ENCODE data around the gene FUT1.
"Not testable (repeated sequence)": the region's sequence is repeated elsewhere in the genome, so short reads cannot be mapped to it uniquely, and the experiment has no call there.

The FUT1 gene

DNA sequence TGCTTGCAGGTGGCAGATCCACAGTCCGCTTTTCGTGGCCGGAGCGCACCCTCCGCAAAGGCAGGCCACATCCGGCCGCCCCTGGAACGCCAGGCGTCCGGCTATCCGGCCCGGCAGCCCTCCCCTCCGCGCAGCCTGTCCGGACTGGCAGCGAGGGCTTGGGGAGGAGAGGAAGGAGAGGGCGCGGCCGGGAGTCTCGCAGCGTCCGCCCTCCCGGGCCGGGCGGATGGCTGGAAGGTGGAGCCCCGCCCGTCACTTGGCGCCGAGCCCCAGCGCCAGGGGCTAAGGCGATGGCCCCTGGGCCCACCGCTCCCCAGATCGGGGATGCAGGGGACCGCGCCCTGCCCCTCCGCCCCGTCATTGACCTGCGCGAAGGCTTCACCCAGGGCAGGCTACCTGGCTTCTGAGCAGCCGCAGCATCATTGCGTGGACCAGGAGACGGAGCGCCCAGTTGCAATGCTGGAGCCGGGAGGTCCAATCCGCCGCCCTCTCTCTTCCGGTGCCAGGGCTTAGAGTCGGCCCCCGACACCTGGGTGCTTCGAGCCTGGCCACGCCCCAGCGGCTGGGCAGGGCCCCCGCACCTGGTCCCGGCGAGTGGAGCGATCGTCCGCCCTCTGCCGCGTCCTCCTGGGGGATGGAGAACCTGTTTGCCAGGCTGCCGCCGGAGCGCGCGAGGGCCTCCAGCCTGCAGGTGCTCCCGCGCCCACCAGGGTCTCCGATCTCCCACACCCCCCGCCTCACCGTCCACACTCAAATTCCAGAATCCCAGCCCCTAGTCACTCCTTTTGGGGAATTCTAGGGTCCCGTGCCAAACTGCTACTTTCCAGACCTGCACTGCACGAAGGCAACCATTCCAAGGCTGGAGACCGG lies at the start of gene FUT1:
Gene FUT1, minus strand, starts transcription at position 146 of the 870 bp plus-strand sequence. CDS start 1,360 bp downstream, outside the sequence.
- in situ Hi-C loops (cut with HindIII; ENCODE audit: low pct_ligation_motif_present, low pct_unique_long_range_greater_than_20kb, low sequenced_read_pairs): no loop called here
- DNase-seq: peak; percentile 37

DNA sequence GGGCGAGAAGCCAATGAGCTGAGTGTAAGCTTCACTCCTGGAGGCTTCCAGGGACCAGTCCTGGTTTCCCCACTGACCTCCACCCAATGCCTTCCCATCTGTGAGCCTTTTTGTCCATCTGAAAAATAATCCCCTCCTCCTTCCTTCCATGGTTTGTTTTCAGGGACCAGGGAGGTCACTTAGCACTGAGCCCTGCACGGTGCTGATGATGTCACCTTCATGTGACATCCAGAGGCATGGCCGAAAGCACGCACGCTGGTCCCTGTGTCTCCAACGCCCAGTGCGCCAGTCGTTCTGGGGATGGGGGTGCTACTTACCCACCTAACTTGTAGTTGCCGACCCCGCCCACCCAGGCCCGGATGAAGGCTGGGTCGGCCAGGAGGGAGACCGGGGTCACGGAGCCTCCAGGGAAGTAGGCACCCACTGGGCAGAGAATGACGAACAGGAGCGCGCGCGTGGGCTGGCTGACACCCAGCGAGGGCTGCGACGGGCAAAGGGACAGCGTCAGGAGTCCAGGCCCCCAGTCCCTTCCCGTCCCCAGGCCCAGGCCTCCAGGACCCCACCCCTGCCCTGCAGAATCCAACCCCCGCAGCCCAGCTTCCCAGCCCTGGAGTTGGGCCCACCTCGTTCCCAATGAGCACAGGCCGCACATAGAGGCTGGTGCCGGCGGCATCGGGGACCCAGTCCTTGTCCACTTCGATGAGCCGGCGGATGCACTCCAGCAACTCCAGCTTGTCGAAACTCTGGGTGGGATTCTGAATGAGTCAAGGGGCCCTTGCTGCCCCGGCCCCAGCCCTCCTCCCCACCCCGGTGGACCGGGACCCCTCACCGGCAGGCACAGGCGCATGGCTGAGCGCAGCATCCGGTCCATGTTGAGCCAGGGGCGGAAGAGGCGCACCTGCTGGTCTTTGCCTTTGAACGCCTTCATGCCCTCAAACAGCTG lies 47.2 kb upstream of the FUT1 start:
- DNase-seq: no peak
- in situ Hi-C loops (cut with HindIII; ENCODE audit: low pct_ligation_motif_present, low pct_unique_long_range_greater_than_20kb, low sequenced_read_pairs): no loop called here

DNA sequence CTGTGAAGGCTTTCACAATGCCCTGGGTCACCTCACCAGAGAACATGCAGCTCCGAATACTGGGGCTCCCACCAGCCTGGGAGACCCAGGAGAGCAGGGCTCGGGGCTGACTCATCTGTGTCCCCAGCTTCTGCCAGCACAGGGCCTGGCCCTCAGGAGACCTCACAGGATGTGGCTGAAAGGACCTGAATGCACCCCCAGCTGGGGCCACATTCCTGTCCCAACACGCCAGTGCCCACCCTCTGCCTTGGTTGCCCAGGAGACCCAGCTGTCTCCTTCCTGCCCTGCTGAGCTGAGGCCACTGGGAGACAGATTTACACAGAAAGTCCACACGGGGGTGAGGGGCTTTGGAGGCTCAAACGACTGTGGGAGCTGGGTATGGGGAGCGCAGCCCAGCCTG lies 46.5 kb upstream of the FUT1 start:
- DNase-seq: no peak
- in situ Hi-C loops (cut with HindIII; ENCODE audit: low pct_ligation_motif_present, low pct_unique_long_range_greater_than_20kb, low sequenced_read_pairs): no loop called here

DNA sequence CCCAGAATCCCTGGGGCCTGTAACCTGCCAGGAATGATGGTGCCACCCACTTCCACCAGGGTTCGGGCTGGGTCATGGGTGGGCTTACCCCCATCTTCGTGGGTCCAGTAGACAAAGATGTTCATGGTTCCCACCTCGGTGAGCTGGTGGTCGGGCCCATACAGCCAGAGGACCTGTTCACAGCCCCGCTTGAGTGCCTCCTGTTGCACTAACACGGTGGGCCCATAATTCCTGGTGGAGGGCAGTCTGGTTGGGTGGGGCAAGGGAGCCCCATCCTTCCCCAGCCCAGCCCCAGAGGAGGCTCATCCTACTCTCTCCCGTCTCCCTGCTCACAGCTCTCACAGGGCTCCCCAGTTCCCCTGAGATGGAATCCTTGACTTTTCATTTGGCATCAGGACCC lies 44.7 kb upstream of the FUT1 start:
- DNase-seq: no peak
- in situ Hi-C loops (cut with HindIII; ENCODE audit: low pct_ligation_motif_present, low pct_unique_long_range_greater_than_20kb, low sequenced_read_pairs): no loop called here

DNA sequence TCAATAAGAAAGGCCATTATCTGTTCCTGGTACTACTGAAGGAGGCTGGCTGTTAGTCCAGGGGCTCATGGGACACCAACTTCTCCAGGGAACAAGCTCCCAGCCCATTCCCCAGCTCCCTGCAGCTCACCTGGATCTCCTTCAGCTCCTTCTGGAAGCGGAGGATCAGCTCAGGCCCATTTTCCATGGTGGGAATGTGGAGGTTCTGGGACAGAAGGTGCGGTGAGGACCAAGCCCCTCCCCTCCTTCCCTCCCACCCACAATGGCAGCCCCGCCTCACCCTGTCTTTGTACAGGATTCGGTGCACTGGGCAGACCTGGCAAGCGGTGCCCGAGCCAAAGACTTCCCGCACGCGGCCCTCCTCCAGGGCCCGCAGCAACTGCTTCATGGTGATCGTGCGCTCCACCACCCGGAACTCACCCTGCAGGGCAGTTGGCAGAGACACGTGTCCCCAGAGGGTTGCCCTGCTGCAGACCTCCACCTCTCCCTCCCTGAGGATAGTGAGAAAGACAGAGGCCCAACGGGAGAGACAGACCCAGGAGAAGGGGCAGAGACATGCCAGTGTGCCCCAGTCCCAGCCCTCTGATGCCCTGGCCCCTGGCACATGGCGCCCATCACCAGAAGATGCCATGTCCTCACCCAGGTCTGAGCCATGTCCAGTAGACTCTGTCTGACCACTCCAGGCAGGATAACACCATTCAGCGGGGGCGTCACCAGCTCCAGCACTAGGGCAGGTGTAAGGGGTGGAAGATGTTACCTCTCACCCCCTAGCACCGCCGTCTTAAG lies 44.0 kb upstream of the FUT1 start:
- DNase-seq: no peak
- in situ Hi-C loops (cut with HindIII; ENCODE audit: low pct_ligation_motif_present, low pct_unique_long_range_greater_than_20kb, low sequenced_read_pairs): no loop called here

DNA sequence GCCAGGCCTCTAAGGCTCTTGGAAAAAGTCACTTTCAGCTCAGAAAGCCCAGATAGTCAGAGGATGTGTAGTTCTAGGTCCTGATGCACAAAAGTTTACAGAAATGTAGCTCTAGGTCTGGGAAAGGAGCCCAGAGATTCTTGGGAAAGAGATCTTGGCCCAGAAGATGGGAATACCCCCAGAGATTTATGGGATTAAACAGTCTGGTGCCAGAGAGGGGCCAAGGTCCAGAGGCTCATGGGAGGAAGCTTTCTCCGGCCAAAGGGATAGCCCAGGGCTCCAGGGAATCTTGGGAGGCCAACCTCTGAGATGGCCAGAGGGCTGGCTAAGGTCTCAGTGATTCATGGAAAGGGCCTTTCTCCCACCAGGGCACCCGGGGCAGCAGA lies 43.2 kb upstream of the FUT1 start:
- no peak for DNase-seq
- in situ Hi-C loops (cut with HindIII; ENCODE audit: low pct_ligation_motif_present, low pct_unique_long_range_greater_than_20kb, low sequenced_read_pairs): no loop called here

DNA sequence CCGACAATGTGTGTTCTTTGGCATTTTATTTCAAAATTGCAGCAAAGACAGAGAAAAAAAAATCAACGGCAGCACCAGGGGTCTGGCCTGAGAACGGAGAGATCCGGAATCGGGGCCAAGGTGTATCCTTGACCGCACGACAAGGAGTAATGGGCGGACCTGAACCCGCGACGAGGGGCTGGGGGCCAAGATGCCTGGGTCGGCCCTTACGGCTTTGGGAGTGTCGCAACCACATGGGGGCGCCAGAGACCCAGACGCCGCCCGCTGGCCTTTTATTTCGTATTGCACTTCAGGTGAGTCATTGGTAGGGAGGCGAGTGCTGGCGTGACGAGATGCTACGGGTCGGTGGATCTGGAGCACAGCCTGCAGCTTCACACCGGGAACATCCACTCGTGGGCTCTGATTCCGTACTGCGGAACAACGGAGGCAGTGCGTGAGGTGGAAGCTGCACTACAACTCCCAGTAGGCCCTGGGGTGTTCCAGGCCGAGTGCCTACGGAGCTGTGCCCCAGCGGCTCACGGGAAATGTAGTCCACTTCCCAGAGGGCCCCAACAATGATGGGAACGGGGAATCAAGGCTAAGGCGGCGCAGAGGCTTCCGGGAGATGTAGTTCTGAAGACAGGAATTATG lies 42.7 kb upstream of the FUT1 start:
- in situ Hi-C loops (cut with HindIII; ENCODE audit: low pct_ligation_motif_present, low pct_unique_long_range_greater_than_20kb, low sequenced_read_pairs): no loop called here
- peak; percentile 87 for DNase-seq

DNA sequence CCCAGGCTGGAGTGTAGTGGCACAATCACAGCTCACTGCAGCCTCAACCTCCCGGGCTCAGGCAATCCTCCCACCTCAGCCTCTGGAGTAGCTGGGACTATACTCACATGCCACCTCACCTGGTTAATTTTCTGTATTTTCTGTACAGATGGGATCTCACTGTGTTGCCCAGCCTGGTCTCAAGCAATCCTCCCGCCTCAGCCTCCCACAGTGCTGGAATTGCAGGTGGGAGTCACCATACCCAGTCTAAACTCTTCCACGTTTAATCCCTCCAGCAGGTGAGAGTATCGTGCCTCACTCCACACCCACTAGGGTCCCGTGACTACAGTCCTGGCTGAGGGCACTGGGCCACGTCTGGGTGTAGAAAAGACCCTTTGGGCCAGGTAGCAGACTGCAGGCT lies 41.9 kb upstream of the FUT1 start:
- in situ Hi-C loops (cut with HindIII; ENCODE audit: low pct_ligation_motif_present, low pct_unique_long_range_greater_than_20kb, low sequenced_read_pairs): no loop called here
- DNase-seq: no peak

DNA sequence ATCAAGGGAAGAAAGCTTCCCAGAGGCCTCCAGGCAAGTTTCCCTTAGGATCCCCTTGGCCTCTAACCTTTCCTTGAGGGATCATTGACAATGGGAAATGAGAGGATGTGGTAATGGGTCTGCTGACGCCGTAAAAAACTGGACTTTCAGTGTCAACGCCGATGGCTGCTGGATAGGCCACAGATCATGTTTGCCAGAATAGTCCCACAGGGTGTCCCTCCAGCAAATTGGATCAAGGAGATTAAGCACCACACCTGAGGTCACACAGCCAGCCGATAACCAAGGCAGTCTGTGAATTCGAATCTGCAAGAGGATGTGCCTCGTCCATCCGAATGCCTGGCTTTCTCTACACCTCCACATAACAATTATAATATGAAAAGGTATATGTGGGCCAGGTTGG lies 40.8 kb upstream of the FUT1 start:
- in situ Hi-C loops (cut with HindIII; ENCODE audit: low pct_ligation_motif_present, low pct_unique_long_range_greater_than_20kb, low sequenced_read_pairs): no loop called here
- no peak for DNase-seq

DNA sequence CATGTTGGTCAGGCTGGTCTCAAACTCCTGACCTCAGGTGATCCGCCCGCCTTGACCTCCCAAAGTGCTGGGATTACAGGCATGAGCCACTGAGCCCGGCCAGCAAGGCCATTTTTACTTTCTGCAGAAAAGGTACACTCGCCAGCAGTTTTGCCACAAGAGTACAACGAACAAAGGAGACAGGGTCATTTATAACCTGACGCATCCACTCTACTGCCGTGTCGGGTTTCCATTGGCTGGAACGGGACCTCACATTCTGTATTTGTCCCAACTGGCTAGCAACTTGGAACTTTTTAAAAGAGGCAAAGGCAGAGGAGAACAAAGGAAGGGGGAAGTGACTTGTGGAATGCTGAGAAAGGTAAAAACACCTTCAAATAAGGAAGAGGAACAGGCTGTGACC lies 34.9 kb upstream of the FUT1 start:
- in situ Hi-C loops (cut with HindIII; ENCODE audit: low pct_ligation_motif_present, low pct_unique_long_range_greater_than_20kb, low sequenced_read_pairs); DNase-seq: not testable (repeated sequence)

DNA sequence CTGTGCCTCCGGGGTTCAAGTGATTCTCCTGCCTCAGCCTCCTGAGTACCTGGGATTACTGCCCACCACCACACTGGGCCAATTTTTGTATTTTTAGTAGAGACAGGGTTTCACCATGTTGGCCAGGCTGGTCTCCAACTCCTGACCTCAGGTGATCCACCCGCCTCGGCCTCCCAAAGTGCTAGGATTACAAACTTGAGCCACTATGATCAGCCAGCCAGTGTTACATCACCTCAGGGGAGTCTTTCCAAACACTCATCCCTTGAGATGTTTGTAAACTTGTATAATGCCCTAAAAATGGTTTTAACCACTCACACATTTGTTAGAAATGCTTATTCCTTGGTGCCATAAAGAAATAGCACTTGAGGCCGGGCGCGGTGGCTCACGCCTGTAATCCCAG lies 34.0 kb upstream of the FUT1 start:
- DNase-seq; in situ Hi-C loops (cut with HindIII; ENCODE audit: low pct_ligation_motif_present, low pct_unique_long_range_greater_than_20kb, low sequenced_read_pairs): not testable (repeated sequence)

DNA sequence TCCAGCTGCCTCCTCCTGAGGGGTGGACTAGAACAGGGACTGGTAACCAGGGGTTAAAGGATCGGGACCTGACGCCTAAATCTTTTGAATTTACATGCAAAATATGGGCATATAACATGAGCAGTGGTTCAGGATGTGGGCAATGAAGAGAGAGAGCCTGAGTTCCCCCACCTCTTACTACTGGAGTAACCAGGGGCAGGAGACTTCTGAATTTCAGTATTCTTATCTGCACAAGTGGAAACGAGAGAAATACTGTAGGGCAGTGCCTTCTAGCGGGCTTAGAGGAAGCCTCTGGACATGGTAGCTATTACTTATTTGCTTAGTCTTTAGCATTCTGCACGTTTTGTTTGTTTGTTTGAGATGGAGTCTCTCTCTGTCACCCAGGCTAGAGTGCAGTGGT lies 32.1 kb upstream of the FUT1 start:
- in situ Hi-C loops (cut with HindIII; ENCODE audit: low pct_ligation_motif_present, low pct_unique_long_range_greater_than_20kb, low sequenced_read_pairs): no loop called here

DNA sequence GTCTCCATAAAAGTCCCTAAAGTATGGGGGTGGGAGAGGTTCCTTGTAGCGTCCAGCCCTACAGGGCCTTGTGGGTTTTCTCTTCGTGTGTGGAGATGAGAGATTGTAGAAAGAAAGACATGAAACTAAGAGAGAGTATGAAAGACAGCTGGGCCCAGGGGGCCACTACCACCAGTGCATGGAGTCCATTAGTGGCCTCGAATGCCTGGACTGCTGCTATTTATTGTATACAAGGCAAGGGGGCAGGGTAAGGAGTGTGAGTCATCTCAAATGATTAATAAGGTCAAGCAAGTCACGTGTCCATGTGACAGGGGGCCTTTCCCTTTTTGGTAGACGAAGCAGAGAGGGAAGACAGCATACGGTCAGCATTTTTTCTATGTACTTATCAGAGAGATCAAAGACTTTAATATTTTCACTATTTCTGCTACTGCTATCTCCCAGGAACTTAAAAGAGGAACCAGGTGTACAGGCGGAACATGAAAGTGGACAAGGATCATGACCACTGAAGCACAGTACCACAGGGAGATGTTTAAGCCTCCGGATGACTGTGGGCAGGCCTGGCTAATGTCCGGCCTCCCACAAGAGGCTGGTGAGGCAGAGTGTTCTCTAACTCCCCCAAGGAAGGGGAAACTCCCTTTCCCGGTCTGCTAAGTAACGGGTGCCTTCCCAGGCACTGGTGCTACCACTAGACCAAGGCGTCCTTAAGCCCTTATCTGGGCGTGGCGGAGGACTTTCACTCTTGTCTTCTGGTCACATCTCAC lies 28.4 kb upstream of the FUT1 start:
- peak; percentile 41 for DNase-seq
- in situ Hi-C loops (cut with HindIII; ENCODE audit: low pct_ligation_motif_present, low pct_unique_long_range_greater_than_20kb, low sequenced_read_pairs): no loop called here

More for the DNA sequence above, 32.1 kb upstream of the FUT1 start:
- no peak for DNase-seq

DNA sequence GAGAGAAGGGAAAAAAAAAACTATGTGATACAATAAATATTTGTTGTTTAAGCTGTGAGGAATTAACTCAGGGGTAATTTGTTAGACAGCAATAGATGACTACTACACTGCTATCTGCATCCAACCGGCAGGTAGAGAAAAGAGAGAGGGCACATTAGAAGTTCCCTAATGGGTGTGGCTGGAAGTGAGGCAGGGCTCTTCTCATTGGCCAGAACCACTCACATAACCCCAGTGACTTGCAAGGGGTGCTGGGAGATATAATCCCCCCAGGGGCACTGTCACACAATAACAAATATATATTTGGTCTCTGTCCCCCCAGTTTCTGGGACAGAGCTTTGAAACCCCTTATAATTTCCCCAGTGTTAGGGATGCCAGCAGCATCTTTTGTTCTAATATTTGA lies 27.2 kb upstream of the FUT1 start:
- no peak for DNase-seq
- in situ Hi-C loops (cut with HindIII; ENCODE audit: low pct_ligation_motif_present, low pct_unique_long_range_greater_than_20kb, low sequenced_read_pairs): no loop called here

DNA sequence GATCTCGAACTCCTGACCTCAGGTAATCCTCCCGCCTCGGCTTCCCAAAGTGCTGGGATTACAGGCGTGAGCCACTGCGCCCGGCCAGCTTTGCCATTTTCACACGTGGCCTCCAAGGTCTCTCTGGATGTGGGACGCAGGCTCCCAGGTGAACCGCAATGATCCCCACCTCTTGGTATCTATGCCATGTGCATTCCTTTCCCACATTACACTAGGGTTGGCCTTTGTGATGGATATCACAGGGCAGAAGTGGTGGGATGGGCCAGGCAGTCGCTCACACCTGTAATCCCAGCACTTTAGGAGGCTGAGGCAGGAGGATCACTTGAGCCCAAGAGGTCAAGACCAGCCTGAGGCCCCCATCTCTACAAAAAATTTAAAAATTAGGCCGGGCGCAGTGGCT lies 25.3 kb upstream of the FUT1 start:
- no peak for DNase-seq
- in situ Hi-C loops (cut with HindIII; ENCODE audit: low pct_ligation_motif_present, low pct_unique_long_range_greater_than_20kb, low sequenced_read_pairs): no loop called here

DNA sequence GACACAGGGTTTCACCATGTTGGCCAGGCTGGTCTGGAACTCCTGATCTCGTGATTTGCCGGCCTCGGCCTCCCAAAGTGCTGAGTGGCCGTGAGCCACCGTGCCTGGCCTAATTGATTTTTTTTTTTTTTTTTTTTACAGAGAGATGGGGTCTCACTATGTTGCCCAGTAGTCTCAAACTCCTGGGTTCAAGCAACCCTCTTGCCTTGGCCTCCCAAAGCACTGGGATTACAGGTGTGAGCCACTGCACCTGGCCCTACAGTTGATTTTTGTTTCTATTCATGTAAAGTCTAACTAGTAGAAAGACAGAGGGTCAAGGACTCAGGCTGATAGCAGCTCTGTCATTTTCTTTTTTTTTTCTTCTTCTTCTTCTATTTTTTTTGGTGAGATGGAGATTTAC lies 24.7 kb upstream of the FUT1 start:
- in situ Hi-C loops (cut with HindIII; ENCODE audit: low pct_ligation_motif_present, low pct_unique_long_range_greater_than_20kb, low sequenced_read_pairs): no loop called here

DNA sequence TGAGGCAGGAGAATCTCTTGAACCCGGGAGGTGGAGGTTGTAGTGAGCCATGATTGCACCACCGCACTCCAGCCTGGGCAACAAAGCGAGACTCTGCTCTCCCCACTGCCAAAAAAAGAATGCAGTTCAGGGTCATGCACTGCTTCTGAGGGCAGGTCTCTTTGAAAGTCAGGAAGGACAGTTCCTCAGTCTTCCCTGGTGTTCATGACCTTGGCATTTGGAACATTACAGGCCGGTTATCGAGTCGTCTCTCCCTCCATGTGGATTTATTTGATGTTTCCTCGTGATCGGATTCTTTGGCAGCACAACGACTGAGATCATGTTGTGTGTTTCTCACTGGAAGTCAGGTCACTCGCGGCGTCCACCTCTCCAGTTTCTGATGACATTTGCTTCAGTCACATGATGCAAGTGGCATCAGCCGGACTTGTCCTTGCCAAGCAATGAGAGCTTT lies 20.1 kb upstream of the FUT1 start:
- no peak for DNase-seq
- in situ Hi-C loops (cut with HindIII; ENCODE audit: low pct_ligation_motif_present, low pct_unique_long_range_greater_than_20kb, low sequenced_read_pairs): no loop called here

More for the DNA sequence above, 24.7 kb upstream of the FUT1 start:
- DNase-seq: no peak

Measured in ACHN (cell line).